ENCODE results near the gene TAF11L2. TPM values are rescaled to one million over a fixed set of nuclear protein-coding genes. Genes with fewer than 3 reads are reported as not detected.

TAF11L2 gene
- total RNA-seq, 1 experiment from 2014 or later, result not detected

Other genes starting within 250 kb of the TAF11L2 start
- gene TAF11L3, start 20.1 kb downstream of the TAF11L2 start, total RNA-seq (2014; rRNA removed), result not detected in 2 replicates
- not detected in 2 replicates for gene TAF11L4, start 23.6 kb downstream of the TAF11L2 start, total RNA-seq (2014; rRNA removed)
- gene TAF11L5, start 27.0 kb downstream of the TAF11L2 start, total RNA-seq (2014; rRNA removed), result not detected in 2 replicates
- gene TAF11L6, start 30.4 kb downstream of the TAF11L2 start, total RNA-seq (2014; rRNA removed), result not detected in 2 replicates
- gene TAF11L7, start 87.5 kb downstream of the TAF11L2 start, total RNA-seq (2014; rRNA removed), result not detected in 2 replicates
- not detected in 2 replicates for gene TAF11L8, start 92.7 kb downstream of the TAF11L2 start, total RNA-seq (2014; rRNA removed)
- gene TAF11L9, start 96.2 kb downstream of the TAF11L2 start, total RNA-seq (2014; rRNA removed), result not detected in 2 replicates
- not detected in 2 replicates for gene TAF11L10, start 99.6 kb downstream of the TAF11L2 start, total RNA-seq (2014; rRNA removed)
- gene TAF11L11, start 106.0 kb downstream of the TAF11L2 start, total RNA-seq (2014; rRNA removed), result not detected in 2 replicates
- not detected in 2 replicates for gene TAF11L12, start 112.2 kb downstream of the TAF11L2 start, total RNA-seq (2014; rRNA removed)
- not detected in 2 replicates for gene TAF11L13, start 133.9 kb downstream of the TAF11L2 start, total RNA-seq (2014; rRNA removed)
- gene TAF11L14, start 136.2 kb downstream of the TAF11L2 start, total RNA-seq (2014; rRNA removed), result not detected in 2 replicates